ENCODE data around the gene CAB39. TPM values are rescaled to one million over a fixed set of nuclear protein-coding genes. Genes with fewer than 3 reads are reported as not detected.

CAB39 gene
- total RNA-seq, 1 experiment from 2014 or later, result 91.7 TPM

GRCh38 chr2:230666446-230666845 lies 46.2 kb upstream of the CAB39 start:
- no peak for TF ChIP-seq CTCF (IDR thresholded peaks at IDR 0.05; ENCODE audit: unreplicated experiment)
- no peaks in the 10 kb centered on the region for H3K36me3 Mint-ChIP-seq (ENCODE audit: insufficient read depth, unreplicated experiment)
- peak; percentile 39 for DNase-seq (ENCODE audit: unreplicated experiment)
- POLR2A ChIA-PET, result interaction anchor here (0.7 to 0.9 kb wide), 2 partner anchors 46 to 48 kb away, joined by 3 read pairs; partner anchors contain the start of gene CAB39
- no TSS peak for BruUV-seq (replicated peaks)
- H3K27ac Mint-ChIP-seq (ENCODE audit: low read depth, unreplicated experiment), result peak overlapping the region; percentile 70
- peaks cover 48% of the 10 kb centered on the region for H3K4me1 Mint-ChIP-seq (ENCODE audit: insufficient read depth, unreplicated experiment)
- CTCF ChIA-PET, result interaction anchor here (0.6 to 0.7 kb wide), 2 partner anchors 816 to 886 kb away, joined by 3 to 4 read pairs; no protein-coding TSS in a partner anchor
- peak overlapping the region; percentile 4 for H3K4me3 Mint-ChIP-seq (ENCODE audit: unreplicated experiment)
- no peaks in the 10 kb centered on the region for H3K27me3 Mint-ChIP-seq (ENCODE audit: insufficient read depth, unreplicated experiment)
- H3K9me3 Mint-ChIP-seq (ENCODE audit: unreplicated experiment), result no peaks in the 10 kb centered on the region
- intact Hi-C loops (cut with micrococcal nuclease), result no loop called here

- H3K9me3 Mint-ChIP-seq (ENCODE audit: unreplicated experiment), result no peaks in the 10 kb centered on the region
- H3K4me3 Mint-ChIP-seq (ENCODE audit: unreplicated experiment), result peak overlapping the region; percentile 16
- H3K27ac Mint-ChIP-seq (ENCODE audit: low read depth, unreplicated experiment), result peak overlapping the region; percentile 70
- H3K36me3 Mint-ChIP-seq (ENCODE audit: insufficient read depth, unreplicated experiment), result no peaks in the 10 kb centered on the region
- CTCF ChIA-PET, result interaction anchor here (2.2 kb wide), 1 partner anchor 131 kb away, joined by 6 read pairs; no protein-coding TSS in a partner anchor
- peak; percentile 89 for DNase-seq (ENCODE audit: unreplicated experiment)
- no peaks in the 10 kb centered on the region for H3K27me3 Mint-ChIP-seq (ENCODE audit: insufficient read depth, unreplicated experiment)
- no TSS peak for BruUV-seq (replicated peaks)
- TF ChIP-seq CTCF (IDR thresholded peaks at IDR 0.05; ENCODE audit: unreplicated experiment), result no peak
- POLR2A ChIA-PET, result interaction anchor here (0.6 to 4.4 kb wide), 12 partner anchors 14 to 435 kb away, joined by 3 to 24 read pairs (median 5); no protein-coding TSS in a partner anchor
- intact Hi-C loops (cut with micrococcal nuclease), result no loop called here
- peaks cover 50% of the 10 kb centered on the region for H3K4me1 Mint-ChIP-seq (ENCODE audit: insufficient read depth, unreplicated experiment)
Measured at GRCh38 chr2:230666885-230667712, 45.5 kb upstream of the CAB39 start.

- ChIA-PET CTCF (interaction anchor here (0.5 to 2.2 kb wide), 4 partner anchors 12 to 130 kb away, joined by 3 to 6 read pairs (median 4); no protein-coding TSS in a partner anchor), POLR2A (interaction anchor here (0.6 to 4.4 kb wide), 17 partner anchors 9 to 747 kb away, joined by 3 to 24 read pairs (median 5); partner anchors contain the start of gene CAB39)
- Mint-ChIP-seq H3K27ac (ENCODE audit: low read depth, unreplicated experiment) (peak overlapping the region; percentile 70), H3K4me1 (ENCODE audit: insufficient read depth, unreplicated experiment) (peaks cover 50% of the 10 kb centered on the region), H3K27me3 (ENCODE audit: insufficient read depth, unreplicated experiment) (no peaks in the 10 kb centered on the region), H3K36me3 (ENCODE audit: insufficient read depth, unreplicated experiment) (no peaks in the 10 kb centered on the region), H3K4me3 (ENCODE audit: unreplicated experiment) (peak overlapping the region; percentile 16), H3K9me3 (ENCODE audit: unreplicated experiment) (no peaks in the 10 kb centered on the region)
- intact Hi-C loops (cut with micrococcal nuclease), result loop anchor here (1.0 kb wide), 1 partner anchor 46 kb away; no protein-coding TSS in a partner anchor
- no TSS peak for BruUV-seq (replicated peaks)
- no peak for TF ChIP-seq CTCF (IDR thresholded peaks at IDR 0.05; ENCODE audit: unreplicated experiment)
- DNase-seq (ENCODE audit: unreplicated experiment), result peak; percentile 90
Measured at GRCh38 chr2:230668184-230668938, 44.3 kb upstream of the CAB39 start.
